Measurements from ENCODE around the gene LRGUK. TPM values are rescaled to one million over a fixed set of nuclear protein-coding genes. Genes with fewer than 3 reads are reported as not detected.

LRGUK gene
- total and polyA plus RNA-seq, 2 of the 4 experiments (the other 2 are of a cell fraction), result 0.07 TPM; not detected in 1

DNA sequence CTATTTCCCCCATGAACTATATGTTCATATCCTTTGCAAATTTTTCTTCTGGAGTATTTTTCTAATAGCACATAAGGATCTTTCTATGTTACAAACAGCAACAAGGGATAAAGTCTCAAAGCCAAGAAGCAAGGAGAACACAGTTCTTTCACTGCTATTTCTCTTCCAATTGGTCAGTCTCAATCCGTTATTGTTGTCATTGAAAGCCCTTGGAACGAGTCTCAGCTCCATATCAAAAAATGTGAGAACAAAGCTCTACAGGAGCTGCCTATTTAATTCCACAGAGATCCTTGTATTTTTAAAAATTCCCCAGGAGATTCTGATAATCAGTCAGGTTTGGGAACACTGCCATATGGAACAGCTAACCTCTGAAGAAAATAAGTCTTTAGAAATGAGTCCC is 173.8 kb downstream of the LRGUK start:
- Histone ChIP-seq H3K18ac (ENCODE audit: low read depth, low read length) (no peak overlapping the region), H3K9ac (ENCODE audit: low read depth, low read length) (no peak overlapping the region), H3K4ac (ENCODE audit: low read depth, low read length) (no peak overlapping the region), H3K36me3 (ENCODE audit: control insufficient read depth, insufficient read depth, low read length) (peaks cover 8% of the 10 kb centered on the region), H3K4me1 (ENCODE audit: control insufficient read depth, insufficient read depth, low read length) (peaks cover 4% of the 10 kb centered on the region; the same call in 1 of the 2 replicates), H2AFZ (replicated peaks; ENCODE audit: low read length, poor library complexity) (no peak overlapping the region), H3K79me1 (ENCODE audit: low read depth in 1 of 2, low read length in 2 of 2) (no peaks in the 10 kb centered on the region), H3K23ac (ENCODE audit: low read depth, low read length) (no peak overlapping the region), H2BK120ac (ENCODE audit: low read depth, low read length) (no peak overlapping the region), H3K27ac (ENCODE audit: insufficient read depth, low read length) (no peak overlapping the region), H3K14ac (replicated peaks; ENCODE audit: low read depth, low read length) (no peak overlapping the region), H2BK5ac (ENCODE audit: low read depth, low read length, poor library complexity, severe bottlenecking) (no peak overlapping the region), H4K91ac (ENCODE audit: insufficient read depth, low read depth, low read length) (no peak overlapping the region), H2BK20ac (ENCODE audit: low read depth, low read length) (no peak overlapping the region), H3K56ac (ENCODE audit: extremely low read depth, insufficient read depth, low read length) (no peak overlapping the region), H3K9me1 (ENCODE audit: insufficient read depth, low read length) (no peaks in the 10 kb centered on the region), H4K8ac (ENCODE audit: low read depth in 2 of 2, low read length in 2 of 2) (no peak overlapping the region), H2AK9ac (replicated peaks; ENCODE audit: low read depth, low read length, poor library complexity) (no peak overlapping the region), H3K9me3 (ENCODE audit: control insufficient read depth, insufficient read depth, low read length) (no peaks in the 10 kb centered on the region), H4K20me1 (ENCODE audit: insufficient read depth, low read length) (no peaks in the 10 kb centered on the region), H3K27me3 (ENCODE audit: control insufficient read depth, insufficient read depth, low read length) (no peaks in the 10 kb centered on the region), H4K5ac (ENCODE audit: low read depth, low read length) (no peak overlapping the region), H3K4me2 (ENCODE audit: low read depth, low read length) (no peak overlapping the region), H3K4me3 (ENCODE audit: insufficient read depth, low read depth, low read length) (no peak overlapping the region), H2BK15ac (ENCODE audit: low read depth, low read length) (no peak overlapping the region), H2AK5ac (ENCODE audit: low read depth, low read length) (no peak overlapping the region)
- no TSS peak for BruUV-seq (replicated peaks)
- intact Hi-C loops (cut with micrococcal nuclease) (no loop called here), dilution Hi-C loops (cut with HindIII; ENCODE audit: low sequenced_read_pairs, unreplicated experiment) (no loop called here), in situ Hi-C loops (cut with MboI; ENCODE audit: low sequenced_read_pairs) (no loop called here)
- CTCF ChIA-PET, result interaction anchor here (1.5 kb wide), 1 partner anchor 14 kb away, joined by 3 read pairs; no protein-coding TSS in a partner anchor
- TF ChIP-seq NFE2L2 (IDR thresholded peaks at IDR 0.05; ENCODE audit: low read depth, low read length) (no peak), MAFK (IDR thresholded peaks at IDR 0.05; ENCODE audit: low read depth, low read length) (no peak), CTCF (conservative IDR thresholded peaks at IDR 0.05; ENCODE audit: low read depth, low read length) (no peak), RFX5 (IDR thresholded peaks at IDR 0.05; ENCODE audit: low read depth, low read length) (no peak), SMC3 (IDR thresholded peaks at IDR 0.05; ENCODE audit: low read depth, low read length) (no peak), RAD21 (IDR thresholded peaks at IDR 0.05; ENCODE audit: low read length) (no peak), MXI1 (IDR thresholded peaks at IDR 0.05; ENCODE audit: borderline replicate concordance, low read depth, low read length) (no peak), POLR2A (IDR thresholded peaks at IDR 0.05; ENCODE audit: low read depth, low read length) (no peak), FOS (IDR thresholded peaks at IDR 0.05; ENCODE audit: low read depth, low read length) (no peak), MAZ (IDR thresholded peaks at IDR 0.05; ENCODE audit: borderline replicate concordance, low read depth, low read length) (no peak), BHLHE40 (IDR thresholded peaks at IDR 0.05; ENCODE audit: low read depth, low read length) (no peak), CHD1 (IDR thresholded peaks at IDR 0.05; ENCODE audit: low read depth, low read length) (no peak), RCOR1 (IDR thresholded peaks at IDR 0.05; ENCODE audit: insufficient replicate concordance, low read length) (no peak), CEBPB (IDR thresholded peaks at IDR 0.05; ENCODE audit: low read depth, low read length) (no peak)
- TF ChIP-seq, protein P1, sequence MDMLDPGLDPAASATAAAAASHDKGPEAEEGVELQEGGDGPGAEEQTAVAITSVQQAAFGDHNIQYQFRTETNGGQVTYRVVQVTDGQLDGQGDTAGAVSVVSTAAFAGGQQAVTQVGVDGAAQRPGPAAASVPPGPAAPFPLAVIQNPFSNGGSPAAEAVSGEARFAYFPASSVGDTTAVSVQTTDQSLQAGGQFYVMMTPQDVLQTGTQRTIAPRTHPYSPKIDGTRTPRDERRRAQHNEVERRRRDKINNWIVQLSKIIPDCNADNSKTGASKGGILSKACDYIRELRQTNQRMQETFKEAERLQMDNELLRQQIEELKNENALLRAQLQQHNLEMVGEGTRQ (IDR thresholded peaks at IDR 0.05; ENCODE audit: low read depth, low read length), result no peak
- TF ChIP-seq, protein P2, sequence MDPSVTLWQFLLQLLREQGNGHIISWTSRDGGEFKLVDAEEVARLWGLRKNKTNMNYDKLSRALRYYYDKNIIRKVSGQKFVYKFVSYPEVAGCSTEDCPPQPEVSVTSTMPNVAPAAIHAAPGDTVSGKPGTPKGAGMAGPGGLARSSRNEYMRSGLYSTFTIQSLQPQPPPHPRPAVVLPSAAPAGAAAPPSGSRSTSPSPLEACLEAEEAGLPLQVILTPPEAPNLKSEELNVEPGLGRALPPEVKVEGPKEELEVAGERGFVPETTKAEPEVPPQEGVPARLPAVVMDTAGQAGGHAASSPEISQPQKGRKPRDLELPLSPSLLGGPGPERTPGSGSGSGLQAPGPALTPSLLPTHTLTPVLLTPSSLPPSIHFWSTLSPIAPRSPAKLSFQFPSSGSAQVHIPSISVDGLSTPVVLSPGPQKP (IDR thresholded peaks at IDR 0.05; ENCODE audit: borderline replicate concordance, low read depth, low read length), result no peak
- DNase-seq (no peak), ATAC-seq (ENCODE audit: low read depth) (no peak)
- WGBS, 2 experiments (ENCODE audit: extremely low coverage in 2 of 2, insufficient read length in 1 of 2), result no CpG with 5 or more reads among the region's 2 CpGs
- POLR2A ChIA-PET (ENCODE audit: unreplicated experiment), result no interaction called here
